GM18867 (cell line): ENCODE measurements around the gene HHIP.
A peak's percentile ranks its signal among the peaks of the same experiment; 100 is the strongest.
"Not testable (repeated sequence)": the region's sequence is repeated elsewhere in the genome, so short reads cannot be mapped to it uniquely, and the experiment has no call there.

ENCODE experiments used
- ATAC-seq: cut with Tn5 transposase; IDR thresholded peaks from one replicate; pipeline ENCODE4 v1.9.1; 2021; ENCODE audit warnings: mild to moderate bottlenecking, moderate library complexity; ENCODE audit not compliant: unreplicated experiment

Gene HHIP

GRCh38 chr4:144748814-144749555 is 103.0 kb downstream of the HHIP start:
- no peak for ATAC-seq

GRCh38 chr4:144750348-144750747 is 104.4 kb downstream of the HHIP start:
- ATAC-seq = no peak

GRCh38 chr4:144754562-144755410 is 108.8 kb downstream of the HHIP start:
- no peak for ATAC-seq

GRCh38 chr4:144757969-144758368 is 112.0 kb downstream of the HHIP start:
- ATAC-seq = no peak

- ATAC-seq = not testable (repeated sequence)
Measured at GRCh38 chr4:144768809-144769208, 122.9 kb downstream of the HHIP start.

GRCh38 chr4:144778364-144778763 is 132.4 kb downstream of the HHIP start:
- ATAC-seq = no peak

- ATAC-seq = no peak
Measured at GRCh38 chr4:144782345-144782744, 136.4 kb downstream of the HHIP start.

- ATAC-seq = no peak
Measured at GRCh38 chr4:144785961-144786360, 140.0 kb downstream of the HHIP start.

GRCh38 chr4:144787365-144788258 is 141.7 kb downstream of the HHIP start:
- peak; percentile 84 for ATAC-seq

- no peak for ATAC-seq
Measured at GRCh38 chr4:144788469-144788868, 142.5 kb downstream of the HHIP start.

- not testable (repeated sequence) for ATAC-seq
Measured at GRCh38 chr4:144791933-144792332, 146.0 kb downstream of the HHIP start.
